Upper lobe of right lung (tissue), 1 donor: ENCODE results near the gene MRPL43. TPM values are rescaled to one million over a fixed set of nuclear protein-coding genes. Genes with fewer than 3 reads are reported as not detected.

Experiments
- ATAC-seq: fragments of 200-7000 bp; cut with Tn5 transposase; one replicate; pipeline ENCODE4 v1.9.1; 2020; ENCODE audit warnings: mild to moderate bottlenecking, moderate library complexity
- DNase-seq: peaks from one replicate; pipeline ENCODE4 v3.0.0-alpha.2; 2020
- H3K27ac ChIP-seq: fragments of 200-600 bp; one replicate; pipeline ENCODE4 v1.8.0; 2022
- H3K27me3 ChIP-seq: fragments of 200-600 bp; one replicate; pipeline ENCODE4 v1.8.0; 2022; ENCODE audit warnings: mild to moderate bottlenecking
- H3K36me3 ChIP-seq: fragments of 200-600 bp; one replicate; pipeline ENCODE4 v1.8.0; 2022
- H3K4me1 ChIP-seq: fragments of 200-600 bp; one replicate; pipeline ENCODE4 v1.8.0; 2022
- H3K4me3 ChIP-seq: fragments of 200-600 bp; one replicate; pipeline ENCODE4 v1.8.0; 2022; ENCODE audit warnings: mild to moderate bottlenecking
- H3K9me3 ChIP-seq: fragments of 200-600 bp; one replicate; pipeline ENCODE4 v1.8.0; 2022
- intact Hi-C: fragments of 100-400 bp; cut with DNase I; formaldehyde crosslinking; loops from one replicate; pipeline ENCODE4 v1.11.0; 2022
- total RNA-seq: library from RNA; stranded (reverse); fragmentation: NEBNext Ultra II Directional; extraction: Animal tissue kit (Norgen Biotek cat#: 25700); gene quantifications from one replicate; pipeline ENCODE4 v1.2.1, GENCODE V29; 2021
- TF ChIP-seq, protein P1 (sequence below): fragments of 200-600 bp; IDR thresholded peaks from one replicate; pipeline ENCODE4 v1.8.0; 2022; ENCODE audit warnings: antibody characterized with exemption
- donor health status: DM: no; HTN: yes; CAD: no; lungs with severe emphysema.

Gene MRPL43
- total RNA-seq, 1 donor from 2014 or later: 60.5 TPM

DNA sequence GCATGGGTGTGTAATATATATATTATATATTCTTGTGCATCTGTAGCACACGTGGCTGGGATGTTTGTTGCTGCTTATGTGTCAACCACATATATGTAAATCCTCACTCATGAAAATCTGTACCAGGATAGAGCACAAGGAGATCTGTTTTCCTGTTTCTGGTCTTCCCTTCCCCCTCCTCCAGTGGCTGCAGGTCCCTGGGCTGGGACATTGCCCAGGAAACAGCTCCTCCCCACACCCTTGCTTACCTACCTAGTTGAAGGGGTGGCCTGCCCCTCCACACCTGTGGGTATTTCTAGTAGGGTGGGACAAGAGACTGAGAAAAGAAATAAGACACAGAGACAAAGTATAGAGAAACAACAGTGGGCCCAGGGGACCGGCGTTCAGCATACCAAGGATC lies 46.0 kb upstream of the MRPL43 start:
- TF ChIP-seq, protein P1, sequence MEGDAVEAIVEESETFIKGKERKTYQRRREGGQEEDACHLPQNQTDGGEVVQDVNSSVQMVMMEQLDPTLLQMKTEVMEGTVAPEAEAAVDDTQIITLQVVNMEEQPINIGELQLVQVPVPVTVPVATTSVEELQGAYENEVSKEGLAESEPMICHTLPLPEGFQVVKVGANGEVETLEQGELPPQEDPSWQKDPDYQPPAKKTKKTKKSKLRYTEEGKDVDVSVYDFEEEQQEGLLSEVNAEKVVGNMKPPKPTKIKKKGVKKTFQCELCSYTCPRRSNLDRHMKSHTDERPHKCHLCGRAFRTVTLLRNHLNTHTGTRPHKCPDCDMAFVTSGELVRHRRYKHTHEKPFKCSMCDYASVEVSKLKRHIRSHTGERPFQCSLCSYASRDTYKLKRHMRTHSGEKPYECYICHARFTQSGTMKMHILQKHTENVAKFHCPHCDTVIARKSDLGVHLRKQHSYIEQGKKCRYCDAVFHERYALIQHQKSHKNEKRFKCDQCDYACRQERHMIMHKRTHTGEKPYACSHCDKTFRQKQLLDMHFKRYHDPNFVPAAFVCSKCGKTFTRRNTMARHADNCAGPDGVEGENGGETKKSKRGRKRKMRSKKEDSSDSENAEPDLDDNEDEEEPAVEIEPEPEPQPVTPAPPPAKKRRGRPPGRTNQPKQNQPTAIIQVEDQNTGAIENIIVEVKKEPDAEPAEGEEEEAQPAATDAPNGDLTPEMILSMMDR: no peak
- Histone ChIP-seq H3K9me3 (no peaks in the 10 kb centered on the region), H3K4me3 (peak overlapping the region; percentile 89), H3K36me3 (peaks cover 38% of the 10 kb centered on the region), H3K27ac (peak overlapping the region; percentile 94), H3K4me1 (peaks cover 13% of the 10 kb centered on the region), H3K27me3 (no peaks in the 10 kb centered on the region)
- no peak for DNase-seq
- intact Hi-C loops: loop anchor here (5.0 kb wide), 1 partner anchor 34 kb away; no protein-coding TSS in a partner anchor
- ATAC-seq: no peak

DNA sequence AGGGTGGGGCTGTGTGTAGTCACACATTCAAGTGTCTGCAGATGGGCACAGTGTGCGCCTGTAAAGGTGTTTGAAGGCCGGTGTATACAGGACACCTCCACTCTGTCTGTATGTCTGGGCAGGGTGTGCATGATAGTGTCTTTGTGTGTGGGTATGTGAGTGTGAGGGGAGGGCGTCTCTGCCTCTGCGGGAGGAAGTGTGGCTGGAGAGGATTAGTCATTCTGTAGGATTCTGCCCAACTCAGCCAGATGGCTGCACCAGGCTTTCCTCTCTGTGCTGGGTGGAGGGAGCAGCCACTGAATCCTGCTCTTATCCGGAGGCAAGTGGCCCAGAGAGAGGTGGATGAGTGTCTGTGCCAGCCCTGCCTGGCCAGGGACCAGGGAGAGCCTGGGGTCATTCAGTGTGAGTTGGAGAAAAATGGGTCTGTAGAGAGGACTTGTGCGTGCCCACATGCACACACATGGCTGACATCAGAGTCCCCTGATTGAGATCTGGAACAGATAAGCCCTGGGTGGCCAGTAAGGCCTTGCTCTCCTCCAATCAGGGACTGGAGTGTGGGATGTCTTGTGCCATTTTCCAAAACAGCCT lies 45.4 kb upstream of the MRPL43 start:
- H3K27me3 ChIP-seq: no peaks in the 10 kb centered on the region
- H3K4me3 ChIP-seq: peak overlapping the region; percentile 89
- peak overlapping the region; percentile 94 for H3K27ac ChIP-seq
- no peak for DNase-seq
- intact Hi-C loops: loop anchor here (5.0 kb wide), 1 partner anchor 35 kb away; no protein-coding TSS in a partner anchor
- ATAC-seq: peak; percentile 63
- peaks cover 13% of the 10 kb centered on the region for H3K4me1 ChIP-seq
- H3K9me3 ChIP-seq: no peaks in the 10 kb centered on the region
- TF ChIP-seq, protein P1: no peak
- peaks cover 33% of the 10 kb centered on the region for H3K36me3 ChIP-seq

DNA sequence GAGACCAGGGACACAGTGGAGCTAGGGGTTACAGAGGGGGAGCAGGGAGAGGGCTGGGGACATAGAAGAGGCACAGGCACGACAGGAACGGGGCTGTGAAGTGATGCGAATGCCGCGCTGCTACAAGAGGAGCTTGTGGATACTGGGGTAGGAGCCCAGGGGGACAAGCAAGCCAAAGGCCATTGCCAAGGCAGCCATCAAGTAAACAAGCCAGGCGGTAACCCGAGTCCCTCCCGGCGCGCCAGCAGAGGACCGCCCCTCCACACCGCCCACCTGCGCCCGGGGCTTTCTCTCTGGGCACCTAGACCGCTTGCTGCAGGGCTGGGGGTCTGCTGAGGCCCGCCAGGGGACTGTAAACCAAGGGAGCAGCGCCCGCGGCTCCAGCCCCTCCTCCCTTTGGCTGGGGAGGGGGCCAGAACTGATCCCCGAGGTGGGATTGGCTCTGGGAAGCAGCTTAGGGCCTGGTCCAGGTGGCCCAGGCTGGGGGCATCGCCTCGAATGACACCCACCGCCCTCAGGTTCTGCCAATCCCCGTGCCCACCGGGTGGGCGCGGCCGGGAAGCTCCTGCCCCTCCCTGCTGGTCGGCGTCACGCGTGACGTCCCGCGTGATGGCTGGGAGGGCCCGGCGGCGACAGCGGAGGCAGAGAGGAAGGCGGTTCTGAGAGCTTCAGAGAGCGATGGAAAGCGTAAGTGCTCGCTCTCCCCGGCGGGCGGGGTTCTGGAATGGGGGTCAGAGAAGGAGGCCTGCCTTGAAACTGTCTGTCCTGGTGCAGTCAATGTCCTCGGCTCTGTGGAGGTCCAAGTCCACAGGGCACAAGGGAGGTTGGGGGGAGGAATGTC lies 44.7 kb upstream of the MRPL43 start:
- peak; percentile 92 for DNase-seq
- H3K27ac ChIP-seq: peak overlapping the region; percentile 94
- H3K9me3 ChIP-seq: no peaks in the 10 kb centered on the region
- intact Hi-C loops: loop anchor here (5.0 kb wide), 1 partner anchor 35 kb away; no protein-coding TSS in a partner anchor
- H3K4me1 ChIP-seq: peaks cover 13% of the 10 kb centered on the region
- ATAC-seq: peak; percentile 74
- H3K4me3 ChIP-seq: peak overlapping the region; percentile 89
- no peaks in the 10 kb centered on the region for H3K27me3 ChIP-seq
- TF ChIP-seq, protein P1: peak; percentile 2
- H3K36me3 ChIP-seq: peaks cover 26% of the 10 kb centered on the region

DNA sequence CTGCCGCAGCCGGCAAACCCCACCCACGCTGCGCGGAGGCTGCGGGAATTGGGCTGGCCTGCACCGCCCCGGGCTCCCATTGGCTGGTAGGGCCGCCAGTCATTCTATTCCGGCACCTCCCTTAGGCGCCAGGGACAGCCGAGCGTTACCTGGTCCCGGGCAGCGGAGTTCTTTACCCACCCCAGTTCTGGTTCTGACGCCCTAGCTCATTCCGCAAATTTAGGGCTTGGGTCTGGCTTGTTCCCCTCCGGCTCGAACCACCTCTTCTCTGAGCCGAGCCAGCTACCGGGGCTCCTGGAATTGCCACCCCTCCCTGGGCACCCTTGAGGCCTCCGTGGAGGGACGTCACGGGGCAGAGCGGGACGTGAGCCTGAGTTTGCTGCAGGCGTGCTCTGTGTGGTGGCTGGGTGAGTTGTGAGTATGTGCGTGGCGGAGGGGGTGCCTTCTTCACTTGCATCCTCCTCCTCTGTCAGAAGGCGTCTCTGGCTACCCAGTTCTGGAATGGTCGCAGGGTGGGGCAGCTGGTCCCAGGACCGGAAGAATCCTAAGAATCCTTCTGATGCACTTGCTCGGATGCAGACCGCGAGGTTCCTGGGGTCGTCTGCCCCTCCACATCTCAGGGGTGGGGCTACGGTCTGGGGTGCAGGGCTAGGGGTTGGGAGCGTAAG lies 44.0 kb upstream of the MRPL43 start, which contains the start of the genes PDZD7 and SFXN3:
TSS of gene PDZD7 (minus strand) at position 2 of the 668 bp plus-strand sequence. CDS start 910 bp downstream, outside the sequence.
TSS of gene SFXN3 (plus strand) at position 107 of the 668 bp plus-strand sequence. CDS start 3,461 bp downstream, outside the sequence.
- H3K27me3 ChIP-seq: no peaks in the 10 kb centered on the region
- H3K9me3 ChIP-seq: no peaks in the 10 kb centered on the region
- peaks cover 18% of the 10 kb centered on the region for H3K36me3 ChIP-seq
- peak within 1 kb of the TSS; percentile 94 for H3K27ac ChIP-seq
- intact Hi-C loops: loop anchor here (5.0 kb wide), 1 partner anchor 36 kb away; no protein-coding TSS in a partner anchor
- TF ChIP-seq, protein P1: no peak
- DNase-seq (peak; percentile 99), ATAC-seq (peak; percentile 91)
- H3K4me1 ChIP-seq: peaks cover 13% of the 10 kb centered on the region
- H3K4me3 ChIP-seq: peak within 1 kb of the TSS; percentile 89

DNA sequence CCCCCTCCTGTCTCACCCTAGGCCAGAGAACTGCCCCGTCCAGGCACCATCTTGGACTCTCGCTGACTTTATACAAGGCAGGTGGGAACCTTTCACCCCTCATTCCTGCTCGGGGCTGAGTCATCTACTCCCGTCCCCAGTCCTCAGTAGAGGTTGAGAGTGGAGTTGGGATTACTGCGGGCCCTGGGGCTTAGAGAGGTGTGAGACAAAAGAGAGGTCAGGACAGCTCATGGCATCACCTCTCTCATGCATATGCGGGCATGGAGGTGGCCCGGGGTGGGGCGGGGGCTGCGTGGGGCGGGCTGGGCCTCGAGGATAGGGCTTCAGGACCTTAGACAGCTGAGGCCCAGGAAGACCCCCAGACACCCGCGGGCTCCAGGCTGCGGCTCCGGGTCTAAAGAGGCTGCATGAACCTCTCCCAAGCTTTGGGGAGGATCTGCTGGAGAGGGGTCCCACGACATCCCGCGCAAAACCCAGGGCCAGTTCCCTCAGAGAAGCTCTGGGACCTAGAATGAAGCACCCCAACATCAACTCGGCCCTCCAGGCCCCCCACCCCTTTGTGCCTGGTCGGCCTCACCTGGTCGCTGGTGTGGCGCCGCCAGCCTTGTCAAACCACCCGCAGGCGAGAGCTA lies 43.3 kb upstream of the MRPL43 start:
- Histone ChIP-seq H3K9me3 (no peaks in the 10 kb centered on the region), H3K27me3 (no peaks in the 10 kb centered on the region), H3K4me1 (peaks cover 13% of the 10 kb centered on the region), H3K4me3 (peak overlapping the region; percentile 89), H3K36me3 (peaks cover 11% of the 10 kb centered on the region), H3K27ac (peak overlapping the region; percentile 94)
- no peak for DNase-seq
- intact Hi-C loops: loop anchor here (5.0 kb wide), 1 partner anchor 37 kb away; no protein-coding TSS in a partner anchor
- TF ChIP-seq, protein P1: no peak
- ATAC-seq: no peak
